RWPE1 (cell line): ENCODE measurements around the gene HNRNPU.

Source experiments
- CTCF ChIA-PET: fragments of 350-600 bp; sonication (Branson Sonifier 250); formaldehyde crosslinking; extraction: SDS; loops from one replicate; lab custom pipeline; 2021; lab: Yijun Ruan, JAX
- POLR2A ChIA-PET: fragments of 400-600 bp; formaldehyde crosslinking; extraction: SDS; loops from one replicate; lab custom pipeline; 2020; ENCODE audit warnings: antibody characterized with exemption; ENCODE audit not compliant: low non-redundant PET; lab: Yijun Ruan, JAX
- DNase-seq: peaks from one replicate; pipeline ENCODE4 v3.0.0; 2012; ENCODE audit warnings: low spot score
- H3K27ac ChIP-seq: fragments of 450-650 bp; 2 replicates; pipeline ENCODE4 v1.5.1; 2017
- TF ChIP-seq, protein P1 (sequence below): fragments of 450-650 bp; conservative IDR thresholded peaks from 2 replicates; pipeline ENCODE4 v1.5.1; 2017; ENCODE audit warnings: low read depth, mild to moderate bottlenecking

The HNRNPU gene

GRCh38 chr1:244837597-244838258 is 26.6 kb downstream of the HNRNPU start:
- POLR2A ChIA-PET = no interaction called here
- DNase-seq = no peak
- TF ChIP-seq, protein P1, sequence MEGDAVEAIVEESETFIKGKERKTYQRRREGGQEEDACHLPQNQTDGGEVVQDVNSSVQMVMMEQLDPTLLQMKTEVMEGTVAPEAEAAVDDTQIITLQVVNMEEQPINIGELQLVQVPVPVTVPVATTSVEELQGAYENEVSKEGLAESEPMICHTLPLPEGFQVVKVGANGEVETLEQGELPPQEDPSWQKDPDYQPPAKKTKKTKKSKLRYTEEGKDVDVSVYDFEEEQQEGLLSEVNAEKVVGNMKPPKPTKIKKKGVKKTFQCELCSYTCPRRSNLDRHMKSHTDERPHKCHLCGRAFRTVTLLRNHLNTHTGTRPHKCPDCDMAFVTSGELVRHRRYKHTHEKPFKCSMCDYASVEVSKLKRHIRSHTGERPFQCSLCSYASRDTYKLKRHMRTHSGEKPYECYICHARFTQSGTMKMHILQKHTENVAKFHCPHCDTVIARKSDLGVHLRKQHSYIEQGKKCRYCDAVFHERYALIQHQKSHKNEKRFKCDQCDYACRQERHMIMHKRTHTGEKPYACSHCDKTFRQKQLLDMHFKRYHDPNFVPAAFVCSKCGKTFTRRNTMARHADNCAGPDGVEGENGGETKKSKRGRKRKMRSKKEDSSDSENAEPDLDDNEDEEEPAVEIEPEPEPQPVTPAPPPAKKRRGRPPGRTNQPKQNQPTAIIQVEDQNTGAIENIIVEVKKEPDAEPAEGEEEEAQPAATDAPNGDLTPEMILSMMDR = no peak

DNA sequence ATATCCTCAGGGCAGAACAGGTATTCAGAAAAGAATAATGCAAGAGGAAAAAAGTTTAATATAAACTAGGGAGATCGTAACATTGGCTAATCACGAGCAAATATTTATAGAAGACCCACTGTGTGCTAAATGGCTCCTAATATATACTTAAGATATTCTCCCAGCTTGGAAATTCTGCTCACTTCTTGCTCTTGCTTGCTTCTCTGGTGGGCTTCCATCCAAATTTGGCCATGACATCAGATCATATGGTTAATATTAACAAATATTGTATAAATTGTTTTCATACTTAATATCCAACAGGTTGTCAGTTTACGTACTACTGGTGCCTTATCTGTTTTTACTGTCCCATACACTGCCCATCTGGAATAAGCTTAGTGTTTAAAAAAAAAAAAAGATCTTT is 27.8 kb downstream of the HNRNPU start:
- H3K27ac ChIP-seq = no peak overlapping the region
- TF ChIP-seq, protein P1 = no peak
- DNase-seq = no peak
- POLR2A ChIA-PET = no interaction called here
- CTCF ChIA-PET = interaction anchor here (1.8 kb wide), 1 partner anchor 206 kb away, joined by 7 read pairs; no protein-coding TSS in a partner anchor

More at GRCh38 chr1:244837597-244838258, 26.6 kb downstream of the HNRNPU start:
- H3K27ac ChIP-seq = no peak overlapping the region
- CTCF ChIA-PET = interaction anchor here (1.0 kb wide), 1 partner anchor 10 kb away, joined by 4 read pairs; no protein-coding TSS in a partner anchor

GRCh38 chr1:244836135-244836521 is 28.2 kb downstream of the HNRNPU start:
- TF ChIP-seq, protein P1 = no peak
- H3K27ac ChIP-seq = peak overlapping the region; percentile 99
- DNase-seq = peak; percentile 44
- ChIA-PET POLR2A (no interaction called here), CTCF (interaction anchor here (0.7 to 1.8 kb wide), 2 partner anchors 207 to 488 kb away, joined by 3 to 7 read pairs; no protein-coding TSS in a partner anchor)

DNA sequence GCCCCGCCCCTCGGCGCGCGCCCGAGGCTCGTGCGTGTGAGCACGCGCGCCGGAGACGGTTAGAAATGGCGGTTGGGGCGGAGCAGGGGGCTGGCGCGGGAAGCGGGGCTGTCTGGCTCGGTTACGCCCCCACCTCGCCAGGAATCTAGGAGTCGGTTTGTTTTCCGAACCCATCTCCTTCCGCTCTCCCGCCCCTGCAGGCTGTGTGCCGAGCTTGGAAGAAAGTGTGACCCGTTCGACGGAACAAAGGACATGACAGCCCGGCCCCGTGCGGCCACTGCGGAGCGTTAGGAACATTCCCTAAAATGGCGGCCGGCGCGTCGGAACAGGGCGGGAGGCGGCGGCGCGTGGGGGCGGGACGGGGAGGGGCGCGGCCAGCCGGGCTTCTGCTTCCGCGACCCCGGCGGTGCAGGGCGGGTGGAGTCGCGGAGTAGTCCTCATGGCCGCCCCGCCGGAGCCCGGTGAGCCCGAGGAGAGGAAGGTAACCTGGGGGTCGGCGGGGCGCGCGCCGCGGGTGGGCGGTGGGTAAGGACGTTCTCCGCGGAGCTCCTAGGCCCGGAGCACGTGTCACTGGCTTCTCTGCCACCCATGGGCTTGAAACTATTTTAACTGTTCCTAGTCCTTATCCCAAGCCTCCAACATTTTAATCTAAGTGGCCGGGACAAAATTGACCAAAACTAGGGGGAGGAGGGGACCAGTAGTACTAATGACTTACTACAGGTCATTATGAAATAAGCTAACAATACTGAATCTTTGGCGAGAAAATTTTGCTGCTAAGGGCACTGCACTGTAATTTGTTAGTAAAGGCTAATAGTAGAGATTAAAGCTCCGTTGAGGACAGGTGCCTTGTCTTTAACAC is 28.8 kb downstream of the HNRNPU start, which contains the start of gene COX20:
Gene COX20 (plus strand): TSS at position 383 of the 859 bp plus-strand sequence. CDS start 57 bp downstream, at position 440.
- POLR2A ChIA-PET = no interaction called here
- DNase-seq = peak; percentile 83
- peak within 1 kb of the TSS; percentile 99 for H3K27ac ChIP-seq
- TF ChIP-seq, protein P1 = no peak
- CTCF ChIA-PET = interaction anchor here (0.7 to 1.8 kb wide), 2 partner anchors 207 to 488 kb away, joined by 3 to 7 read pairs; no protein-coding TSS in a partner anchor

- POLR2A ChIA-PET = no interaction called here
- CTCF ChIA-PET = no interaction called here
- H3K27ac ChIP-seq = peak overlapping the region; percentile 99
- DNase-seq = peak; percentile 79
- TF ChIP-seq, protein P1 = no peak
Measured at GRCh38 chr1:244834543-244835275, 29.6 kb downstream of the HNRNPU start.
